Measurements from ENCODE around the gene CRCP.

DNA sequence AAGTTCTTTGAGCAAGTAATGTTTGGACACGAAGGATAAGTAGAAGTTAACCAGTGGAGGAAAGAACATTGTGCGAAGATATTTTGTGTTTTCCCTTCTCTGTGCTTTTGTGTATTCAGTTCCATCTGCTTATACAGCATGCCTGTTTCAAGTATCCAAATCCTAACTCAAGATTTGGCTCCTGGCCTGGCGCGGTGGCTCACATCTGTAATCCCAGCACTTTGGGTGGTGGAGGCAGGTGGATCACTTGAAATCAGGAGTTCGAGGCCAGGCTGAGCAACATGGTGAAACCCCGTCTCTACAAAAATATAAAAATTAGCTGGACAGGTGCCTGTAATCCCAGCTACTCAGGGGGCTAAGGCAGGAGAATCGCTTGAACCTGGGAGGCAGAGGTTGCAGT, 49.7 kb downstream of the CRCP start:
- TF ChIP-seq, protein P1, sequence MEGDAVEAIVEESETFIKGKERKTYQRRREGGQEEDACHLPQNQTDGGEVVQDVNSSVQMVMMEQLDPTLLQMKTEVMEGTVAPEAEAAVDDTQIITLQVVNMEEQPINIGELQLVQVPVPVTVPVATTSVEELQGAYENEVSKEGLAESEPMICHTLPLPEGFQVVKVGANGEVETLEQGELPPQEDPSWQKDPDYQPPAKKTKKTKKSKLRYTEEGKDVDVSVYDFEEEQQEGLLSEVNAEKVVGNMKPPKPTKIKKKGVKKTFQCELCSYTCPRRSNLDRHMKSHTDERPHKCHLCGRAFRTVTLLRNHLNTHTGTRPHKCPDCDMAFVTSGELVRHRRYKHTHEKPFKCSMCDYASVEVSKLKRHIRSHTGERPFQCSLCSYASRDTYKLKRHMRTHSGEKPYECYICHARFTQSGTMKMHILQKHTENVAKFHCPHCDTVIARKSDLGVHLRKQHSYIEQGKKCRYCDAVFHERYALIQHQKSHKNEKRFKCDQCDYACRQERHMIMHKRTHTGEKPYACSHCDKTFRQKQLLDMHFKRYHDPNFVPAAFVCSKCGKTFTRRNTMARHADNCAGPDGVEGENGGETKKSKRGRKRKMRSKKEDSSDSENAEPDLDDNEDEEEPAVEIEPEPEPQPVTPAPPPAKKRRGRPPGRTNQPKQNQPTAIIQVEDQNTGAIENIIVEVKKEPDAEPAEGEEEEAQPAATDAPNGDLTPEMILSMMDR (IDR thresholded peaks at IDR 0.05), result no peak
- no peak for TF ChIP-seq POLR2A (IDR thresholded peaks at IDR 0.05)

Measured in thyroid gland (tissue), 4 donors.